ENCODE results near the gene MGLL.

Gene MGLL

GRCh38 chr3:127822041-127822681, at the start of gene MGLL:
Gene MGLL, minus strand, starts transcription at chr3:127822515. Its CDS starts 197 bp downstream, at chr3:127822318.
- Mint-ChIP-seq H3K27ac (peak within 1 kb of the TSS; percentile 60), H3K9me3 (peaks cover 3% of the 10 kb centered on the region), H3K4me1 (peaks cover 14% of the 10 kb centered on the region), H3K36me3 (peaks cover 5% of the 10 kb centered on the region), H3K4me3 (peak within 1 kb of the TSS; percentile 79)
- no peak for DNase-seq (ENCODE audit: low spot score in 2 of 2)
- no peak for ATAC-seq

GRCh38 chr3:127870156-127870555, 47.8 kb upstream of the MGLL start:
- H3K9me3 Mint-ChIP-seq, result no peaks in the 10 kb centered on the region
- no peak overlapping the region for H3K4me3 Mint-ChIP-seq
- peaks cover 9% of the 10 kb centered on the region for H3K4me1 Mint-ChIP-seq
- DNase-seq (ENCODE audit: low spot score in 2 of 2) (no peak), ATAC-seq (no peak)
- no peak overlapping the region for H3K27ac Mint-ChIP-seq
- no peaks in the 10 kb centered on the region for H3K36me3 Mint-ChIP-seq

GRCh38 chr3:127867986-127868385, 45.7 kb upstream of the MGLL start:
- Mint-ChIP-seq H3K9me3 (no peaks in the 10 kb centered on the region), H3K4me3 (no peak overlapping the region), H3K36me3 (no peaks in the 10 kb centered on the region), H3K27ac (no peak overlapping the region), H3K4me1 (peaks cover 10% of the 10 kb centered on the region)
- DNase-seq (ENCODE audit: low spot score in 2 of 2) (no peak), ATAC-seq (peak; percentile 71)

DNA sequence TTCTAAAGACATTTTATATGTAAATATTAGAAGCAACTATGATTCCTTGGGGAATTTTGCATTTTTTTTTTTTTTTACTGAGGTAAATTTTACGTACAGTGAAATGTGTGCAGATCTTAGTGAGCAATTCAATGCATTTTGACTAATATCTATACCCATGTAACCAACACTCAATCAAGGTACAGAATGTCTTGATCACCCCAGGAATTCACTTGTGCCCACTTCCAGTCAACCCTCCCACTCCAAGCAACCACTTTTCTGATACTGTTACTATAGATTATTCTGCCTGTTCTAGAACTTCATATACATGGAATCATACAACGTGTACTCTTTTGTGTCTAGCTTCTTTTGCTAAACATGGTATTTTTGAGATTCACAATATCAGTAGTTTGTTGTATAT, 45.1 kb upstream of the MGLL start:
- Mint-ChIP-seq H3K36me3 (no peaks in the 10 kb centered on the region), H3K9me3 (no peaks in the 10 kb centered on the region), H3K27ac (no peak overlapping the region), H3K4me1 (peaks cover 10% of the 10 kb centered on the region), H3K4me3 (no peak overlapping the region)
- ATAC-seq (peak; percentile 71), DNase-seq (ENCODE audit: low spot score in 2 of 2) (no peak)

DNA sequence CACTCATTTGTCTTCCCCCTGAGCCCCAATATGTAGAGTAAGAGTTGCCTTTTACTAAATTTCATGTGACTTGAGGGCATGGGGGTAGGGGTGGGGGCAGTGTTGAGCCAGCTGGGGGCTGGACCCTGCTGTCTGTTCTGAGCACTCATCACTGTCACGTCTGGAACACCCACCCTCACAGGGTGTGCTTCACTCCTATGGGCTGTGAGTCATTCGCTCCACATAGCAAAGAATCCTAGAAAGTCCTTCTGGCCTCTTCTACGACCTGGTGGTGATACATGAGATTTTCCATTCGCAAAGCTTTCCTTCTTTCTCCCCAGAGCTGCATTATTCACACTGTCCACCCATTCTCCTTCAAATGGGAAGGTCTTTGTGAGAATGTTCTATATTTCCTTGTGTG, 43.6 kb upstream of the MGLL start:
- no peak overlapping the region for H3K27ac Mint-ChIP-seq
- H3K4me1 Mint-ChIP-seq, result peaks cover 10% of the 10 kb centered on the region
- no peak overlapping the region for H3K4me3 Mint-ChIP-seq
- ATAC-seq (peak; percentile 71), DNase-seq (ENCODE audit: low spot score in 2 of 2) (no peak)
- no peaks in the 10 kb centered on the region for H3K36me3 Mint-ChIP-seq
- H3K9me3 Mint-ChIP-seq, result no peaks in the 10 kb centered on the region

DNA sequence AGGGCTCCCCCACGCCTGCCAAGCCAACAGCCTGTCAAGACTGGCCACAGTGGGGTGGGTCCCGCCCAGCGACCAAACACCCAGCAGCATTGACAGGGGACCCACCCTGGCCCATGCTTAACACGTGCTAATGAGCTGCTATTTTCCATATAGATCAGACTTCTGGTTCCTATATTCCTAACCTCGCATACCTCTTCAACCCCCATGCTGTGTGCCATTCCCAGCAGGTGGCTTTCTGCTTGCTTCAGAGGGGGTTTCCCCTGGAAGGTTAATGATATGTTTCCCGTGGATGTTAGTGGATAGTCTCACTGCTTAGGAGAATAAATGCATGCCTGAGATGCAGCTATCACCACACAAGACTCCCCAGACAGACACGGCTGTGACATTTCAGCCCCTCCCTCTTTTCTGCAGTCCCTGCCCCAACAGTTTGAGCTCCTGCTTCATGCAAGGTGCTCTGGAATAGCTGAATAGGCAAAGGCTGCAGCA, 37.9 kb upstream of the MGLL start:
- no peak overlapping the region for H3K27ac Mint-ChIP-seq
- peaks cover 8% of the 10 kb centered on the region for H3K4me1 Mint-ChIP-seq
- no peak overlapping the region for H3K4me3 Mint-ChIP-seq
- ATAC-seq (no peak), DNase-seq (ENCODE audit: low spot score in 2 of 2) (peak in 1 of 2 donors; percentile 28)
- no peaks in the 10 kb centered on the region for H3K36me3 Mint-ChIP-seq
- H3K9me3 Mint-ChIP-seq, result no peaks in the 10 kb centered on the region

GRCh38 chr3:127859730-127860129, 37.4 kb upstream of the MGLL start:
- ATAC-seq (no peak), DNase-seq (ENCODE audit: low spot score in 2 of 2) (no peak)
- H3K27ac Mint-ChIP-seq, result no peak overlapping the region
- no peaks in the 10 kb centered on the region for H3K9me3 Mint-ChIP-seq
- peaks cover 6% of the 10 kb centered on the region for H3K4me1 Mint-ChIP-seq
- H3K36me3 Mint-ChIP-seq, result no peaks in the 10 kb centered on the region
- H3K4me3 Mint-ChIP-seq, result no peak overlapping the region

DNA sequence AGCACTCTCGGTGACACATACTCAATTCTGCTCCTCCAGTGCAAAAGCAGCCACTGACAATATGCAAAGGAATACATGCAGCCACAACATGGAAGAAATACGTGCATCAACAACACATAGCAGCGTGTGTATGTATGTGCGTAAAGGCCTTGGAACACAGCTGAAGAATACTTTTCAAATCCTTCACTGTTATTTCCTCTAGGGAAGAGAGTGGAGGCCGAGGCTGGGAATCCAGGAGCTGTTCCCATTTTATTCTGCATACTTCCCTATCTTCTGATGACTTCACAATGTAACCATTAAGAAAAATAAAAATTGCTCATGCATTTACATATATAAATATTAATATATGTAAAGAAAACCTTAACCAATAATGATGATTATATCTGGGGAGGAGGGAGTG, 36.6 kb upstream of the MGLL start:
- Mint-ChIP-seq H3K4me1 (peaks cover 6% of the 10 kb centered on the region), H3K9me3 (no peaks in the 10 kb centered on the region), H3K36me3 (no peaks in the 10 kb centered on the region), H3K27ac (no peak overlapping the region), H3K4me3 (no peak overlapping the region)
- ATAC-seq, result no peak
- no peak for DNase-seq (ENCODE audit: low spot score in 2 of 2)

GRCh38 chr3:127858521-127858920, 36.2 kb upstream of the MGLL start:
- H3K9me3 Mint-ChIP-seq, result no peaks in the 10 kb centered on the region
- no peak for DNase-seq (ENCODE audit: low spot score in 2 of 2)
- H3K36me3 Mint-ChIP-seq, result no peaks in the 10 kb centered on the region
- peaks cover 6% of the 10 kb centered on the region for H3K4me1 Mint-ChIP-seq
- ATAC-seq, result no peak
- H3K27ac Mint-ChIP-seq, result no peak overlapping the region
- H3K4me3 Mint-ChIP-seq, result no peak overlapping the region

DNA sequence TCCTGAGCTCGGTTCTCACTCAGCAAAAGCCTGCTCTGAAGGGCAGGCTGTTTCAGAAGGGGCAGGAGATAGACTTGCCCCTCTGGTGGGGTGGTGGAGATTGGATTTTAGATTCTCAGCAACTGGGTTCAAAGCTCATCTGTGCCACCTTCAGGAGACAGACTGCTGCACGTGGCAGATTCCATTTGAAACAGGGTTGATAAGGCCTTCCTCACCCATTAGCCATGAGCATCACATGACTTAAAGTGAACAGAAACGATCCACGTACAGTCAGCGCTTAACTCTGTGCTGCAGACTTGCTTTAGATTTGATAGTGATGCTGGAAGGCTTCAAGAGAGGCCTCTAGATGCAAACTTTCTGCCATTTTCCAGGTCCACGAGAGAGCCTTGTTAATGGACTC, 35.0 kb upstream of the MGLL start:
- peaks cover 6% of the 10 kb centered on the region for H3K4me1 Mint-ChIP-seq
- DNase-seq (ENCODE audit: low spot score in 2 of 2) (no peak), ATAC-seq (no peak)
- H3K9me3 Mint-ChIP-seq, result no peaks in the 10 kb centered on the region
- no peaks in the 10 kb centered on the region for H3K36me3 Mint-ChIP-seq
- H3K4me3 Mint-ChIP-seq, result no peak overlapping the region
- H3K27ac Mint-ChIP-seq, result no peak overlapping the region

GRCh38 chr3:127856801-127857200, 34.5 kb upstream of the MGLL start:
- H3K4me1 Mint-ChIP-seq, result peaks cover 6% of the 10 kb centered on the region
- no peak for ATAC-seq
- H3K27ac Mint-ChIP-seq, result no peak overlapping the region
- H3K36me3 Mint-ChIP-seq, result no peaks in the 10 kb centered on the region
- H3K4me3 Mint-ChIP-seq, result no peak overlapping the region
- H3K9me3 Mint-ChIP-seq, result no peaks in the 10 kb centered on the region
- no peak for DNase-seq (ENCODE audit: low spot score in 2 of 2)

GRCh38 chr3:127855246-127855645, 32.9 kb upstream of the MGLL start:
- Mint-ChIP-seq H3K4me3 (no peak overlapping the region), H3K9me3 (no peaks in the 10 kb centered on the region), H3K27ac (no peak overlapping the region), H3K36me3 (no peaks in the 10 kb centered on the region), H3K4me1 (peaks cover 6% of the 10 kb centered on the region)
- no peak for ATAC-seq
- no peak for DNase-seq (ENCODE audit: low spot score in 2 of 2)

DNA sequence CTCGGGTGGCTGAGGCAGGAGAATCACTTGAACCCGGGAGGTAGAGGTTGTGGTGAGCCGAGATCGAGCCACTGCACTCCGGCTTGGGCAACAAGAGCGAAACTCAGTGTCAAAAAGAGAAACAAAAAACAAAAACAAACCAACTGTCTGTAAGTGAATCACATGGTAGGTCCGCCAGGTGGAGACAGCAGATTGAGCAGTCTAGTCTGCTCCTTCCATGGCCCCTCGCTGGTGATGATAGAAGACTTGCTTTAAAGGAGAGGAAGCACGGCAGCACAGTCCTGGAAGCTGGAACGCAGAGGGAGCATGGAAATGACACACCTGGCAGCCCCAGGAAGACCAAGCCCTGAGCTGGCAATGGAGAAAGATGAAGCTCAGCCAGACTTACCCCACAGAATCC, 31.4 kb upstream of the MGLL start:
- no peak for ATAC-seq
- no peak for DNase-seq (ENCODE audit: low spot score in 2 of 2)
- H3K4me3 Mint-ChIP-seq, result no peak overlapping the region
- no peaks in the 10 kb centered on the region for H3K36me3 Mint-ChIP-seq
- H3K27ac Mint-ChIP-seq, result no peak overlapping the region
- H3K9me3 Mint-ChIP-seq, result no peaks in the 10 kb centered on the region
- peaks cover 6% of the 10 kb centered on the region for H3K4me1 Mint-ChIP-seq

GRCh38 chr3:127851899-127852298, 29.6 kb upstream of the MGLL start:
- Mint-ChIP-seq H3K4me3 (no peak overlapping the region), H3K4me1 (peaks cover 4% of the 10 kb centered on the region), H3K9me3 (no peaks in the 10 kb centered on the region), H3K36me3 (no peaks in the 10 kb centered on the region), H3K27ac (no peak overlapping the region)
- ATAC-seq, result no peak
- DNase-seq (ENCODE audit: low spot score in 2 of 2), result no peak

DNA sequence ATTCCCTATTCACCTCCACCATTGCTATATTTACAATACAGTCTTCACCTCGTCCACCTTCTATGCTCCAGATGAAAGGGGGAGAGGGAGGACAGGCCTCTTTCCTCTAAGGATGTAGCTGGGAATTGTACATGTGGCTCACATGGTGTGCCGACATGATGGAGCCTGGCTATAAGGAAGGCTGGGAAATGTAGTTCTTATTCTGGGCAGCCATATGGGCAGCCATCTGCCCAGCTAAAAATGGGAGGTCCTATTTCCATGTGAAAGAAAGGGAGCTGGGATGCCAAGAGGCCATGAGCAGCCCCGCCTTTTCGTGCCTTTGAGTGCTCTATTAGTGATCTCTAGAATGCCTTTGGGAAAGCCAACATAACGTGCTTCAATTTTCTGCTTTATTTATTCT, 27.1 kb upstream of the MGLL start:
- Mint-ChIP-seq H3K27ac (no peak overlapping the region), H3K4me1 (no peaks in the 10 kb centered on the region), H3K4me3 (no peak overlapping the region), H3K9me3 (no peaks in the 10 kb centered on the region), H3K36me3 (no peaks in the 10 kb centered on the region)
- DNase-seq (ENCODE audit: low spot score in 2 of 2), result no peak
- peak; percentile 20 for ATAC-seq

DNA sequence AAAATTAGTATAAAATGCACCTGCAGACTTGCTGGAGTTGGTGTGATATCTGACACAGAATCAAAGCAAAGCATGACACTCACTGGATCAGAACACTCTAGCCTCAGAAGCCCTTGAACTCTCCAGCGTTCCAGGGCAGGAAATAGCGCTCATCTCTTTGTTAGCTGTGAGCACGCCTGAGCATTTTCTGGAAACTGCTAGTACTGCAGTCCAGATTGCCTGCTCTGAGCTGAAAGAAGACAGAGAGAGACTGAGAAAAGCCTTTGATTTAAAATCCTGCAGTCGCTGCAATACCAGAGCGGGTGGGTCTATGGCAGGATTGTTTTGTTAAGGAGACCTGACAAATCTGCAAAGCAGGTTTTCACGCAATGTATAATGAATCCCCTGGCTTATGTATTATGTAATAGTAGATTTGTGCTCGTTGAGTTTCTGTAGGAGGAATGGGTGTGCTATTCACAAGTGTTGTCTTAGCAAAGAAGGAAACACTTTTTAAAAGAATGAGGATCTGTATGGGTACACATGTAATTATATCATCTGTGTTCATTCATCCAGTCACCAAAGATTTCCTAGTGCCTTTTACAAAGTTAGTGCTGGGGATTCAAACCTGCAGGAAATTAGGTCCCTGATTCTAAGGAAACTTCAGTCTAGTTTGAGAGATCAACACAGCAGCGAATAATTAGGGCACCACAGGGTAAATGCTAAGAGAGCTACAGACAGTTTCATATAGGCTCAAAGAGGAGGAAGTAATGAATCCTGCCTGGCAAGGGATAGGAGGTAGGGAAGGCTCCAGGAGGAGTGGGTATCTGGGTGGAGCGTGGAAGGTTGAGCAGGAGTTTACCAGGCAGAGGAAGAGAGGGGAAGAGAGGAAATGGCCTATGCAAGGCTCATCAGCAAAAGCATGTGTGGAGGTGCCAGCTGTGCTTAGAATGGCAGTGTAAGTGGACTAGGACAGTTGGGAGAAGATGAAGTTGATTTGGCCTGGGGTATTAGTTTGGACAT, 26.1 kb upstream of the MGLL start:
- Mint-ChIP-seq H3K36me3 (no peaks in the 10 kb centered on the region), H3K4me1 (no peaks in the 10 kb centered on the region), H3K27ac (no peak overlapping the region), H3K4me3 (no peak overlapping the region), H3K9me3 (no peaks in the 10 kb centered on the region)
- ATAC-seq, result peak; percentile 8
- DNase-seq (ENCODE audit: low spot score in 2 of 2), result no peak

Measured in stimulated activated effector memory CD8-positive, alpha-beta T cell treated with anti-CD3 and anti-CD28 coated beads, Interleukin-12 subunit alpha, Interleukin-12 subunit beta, amount 100 ng/mL, for 72 hours (primary cell).